Stimulated activated CD4-positive, alpha-beta T cell treated with anti-CD3 and anti-CD28 coated beads, Interleukin-2, amount 100 ng/mL, for 24 hours (primary cell): Measurements from ENCODE around the gene OR2H2.

Experiments
- DNase-seq, 2 donors: peaks; one replicate each; pipeline ENCODE4 v3.0.0-alpha.2; 2020

The OR2H2 gene

DNA sequence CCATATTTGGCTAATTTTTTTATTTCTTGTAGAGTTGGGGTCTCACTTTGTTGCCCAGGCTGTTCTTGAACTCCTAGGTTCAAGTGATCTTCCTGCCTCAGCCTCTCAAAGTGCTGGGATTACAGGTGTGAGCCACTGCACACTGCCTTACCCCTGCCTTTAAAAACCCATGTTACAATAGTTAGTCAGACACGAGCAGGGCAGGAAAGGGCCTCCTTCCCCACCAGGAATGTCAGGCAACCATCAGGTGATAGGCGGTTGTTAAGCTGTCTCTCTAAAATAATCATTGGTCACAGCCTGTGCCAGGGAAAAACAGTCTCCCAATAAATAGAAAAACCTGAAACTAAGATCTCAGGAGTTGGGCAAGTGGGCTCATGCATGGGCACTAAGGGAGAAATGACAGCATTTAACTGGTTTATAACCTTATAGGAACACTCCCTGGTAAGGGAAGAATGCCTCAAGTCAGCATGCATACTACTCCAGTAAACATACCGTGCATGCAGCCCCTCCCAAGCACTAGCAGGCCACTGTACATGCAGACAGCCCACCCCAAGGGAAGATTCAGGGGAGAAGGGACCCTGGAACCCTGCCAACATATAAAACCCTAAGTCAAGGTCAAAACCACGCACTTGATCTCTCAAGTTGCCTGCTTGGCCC, 8.4 kb downstream of the OR2H2 start:
- no peak for DNase-seq

DNA sequence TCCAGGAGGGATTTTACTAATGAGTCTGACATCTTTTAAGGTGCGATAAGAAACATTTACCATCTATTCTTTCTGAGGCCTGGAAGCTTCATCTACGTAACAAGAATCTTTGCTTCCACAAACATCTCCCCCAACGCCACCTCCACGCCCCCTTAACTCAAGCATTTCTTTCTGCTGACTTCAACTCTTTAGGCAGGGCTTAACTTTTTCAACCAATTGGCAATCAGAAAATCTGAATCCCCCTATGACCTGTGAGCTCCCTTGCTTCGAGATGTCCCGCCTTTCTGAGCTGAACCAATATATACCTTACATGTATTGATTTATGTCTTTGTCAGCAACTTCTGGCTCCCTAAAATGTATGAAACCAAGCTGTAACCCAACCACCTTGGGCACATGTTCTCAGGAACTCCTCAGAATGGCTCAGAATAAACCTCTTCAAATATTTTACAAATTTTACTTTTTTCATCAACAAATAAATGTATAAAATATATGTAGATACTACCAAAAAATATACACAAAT, 11.5 kb downstream of the OR2H2 start:
- DNase-seq = no peak

DNA sequence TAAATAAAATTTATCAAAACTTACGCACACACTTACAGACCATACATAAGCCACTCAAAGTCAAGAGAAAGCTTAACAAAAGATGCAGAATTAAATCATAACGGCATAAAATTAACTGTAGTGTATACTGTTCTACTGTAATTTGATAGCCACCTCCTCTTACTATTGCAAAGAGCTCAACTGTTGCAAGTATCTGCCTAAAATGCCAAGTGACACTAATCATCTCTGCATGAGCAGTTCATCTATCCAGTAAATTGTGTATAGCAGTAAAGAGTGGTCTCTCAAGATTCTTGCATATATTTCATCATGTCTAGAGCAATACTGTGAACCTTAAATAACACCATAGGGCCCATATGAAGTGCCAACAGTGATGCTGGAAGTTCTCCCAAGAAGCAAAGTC, 12.3 kb downstream of the OR2H2 start:
- DNase-seq = no peak

- DNase-seq = no peak
Observed at GRCh38 chr6:29598172-29598747, 13.3 kb downstream of the OR2H2 start.

DNA sequence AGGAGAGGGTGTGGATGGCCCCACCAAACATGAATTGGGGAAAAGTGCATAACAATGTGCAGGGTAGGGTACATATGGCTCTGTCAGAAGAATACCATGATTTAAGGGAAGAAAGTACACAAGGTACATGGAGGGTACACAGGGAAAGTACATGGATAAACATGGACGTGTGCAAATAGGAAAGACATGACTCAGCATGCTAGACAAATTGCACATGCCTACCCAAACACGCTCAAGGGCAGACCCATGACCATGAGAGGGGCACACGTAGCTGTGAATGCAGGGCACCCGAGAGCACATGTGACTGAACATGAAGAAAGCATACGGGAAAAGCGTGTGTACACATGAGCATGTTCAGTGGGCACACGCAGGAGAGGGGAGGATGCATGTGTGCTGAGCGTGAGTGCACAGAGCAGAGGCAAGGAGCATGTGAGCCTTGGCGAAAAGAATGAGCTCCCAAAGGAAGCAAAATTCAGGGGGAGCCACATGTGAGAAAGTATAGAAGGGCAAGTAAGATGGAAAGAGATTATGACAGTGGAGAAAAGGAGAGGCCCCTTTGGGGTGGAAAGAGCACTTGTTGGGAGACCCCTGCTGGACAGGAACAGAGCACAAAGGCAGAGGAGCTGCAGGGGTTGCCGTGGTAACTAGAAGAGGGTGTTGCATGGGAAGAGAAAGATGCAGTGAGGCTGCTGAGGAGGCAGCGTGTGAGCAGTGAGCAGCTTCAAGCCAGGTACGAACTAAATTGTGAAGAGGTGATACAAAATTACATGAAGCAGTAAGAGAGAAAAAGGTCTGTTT, 17.8 kb downstream of the OR2H2 start:
- no peak for DNase-seq

DNA sequence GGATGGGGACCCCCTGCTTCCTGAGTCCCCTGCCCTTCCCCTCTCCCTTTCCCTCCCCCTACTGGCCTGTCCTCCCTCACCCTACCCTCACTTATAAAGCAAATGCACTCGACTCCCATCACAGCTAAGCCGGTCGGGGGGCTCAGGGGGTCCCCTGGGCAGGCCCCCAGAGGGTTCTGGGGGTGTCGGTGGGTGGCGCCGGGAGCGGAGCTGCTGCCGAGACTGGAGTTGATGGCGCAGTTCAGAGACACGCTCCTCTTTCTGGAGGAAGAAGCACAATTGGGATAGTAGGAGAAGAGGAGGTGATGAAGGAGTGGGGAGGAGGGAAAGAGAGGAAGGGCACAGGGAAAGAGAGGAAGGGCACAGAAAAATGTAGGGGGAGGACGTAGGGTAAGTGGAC, 18.5 kb downstream of the OR2H2 start:
- no peak for DNase-seq

DNA sequence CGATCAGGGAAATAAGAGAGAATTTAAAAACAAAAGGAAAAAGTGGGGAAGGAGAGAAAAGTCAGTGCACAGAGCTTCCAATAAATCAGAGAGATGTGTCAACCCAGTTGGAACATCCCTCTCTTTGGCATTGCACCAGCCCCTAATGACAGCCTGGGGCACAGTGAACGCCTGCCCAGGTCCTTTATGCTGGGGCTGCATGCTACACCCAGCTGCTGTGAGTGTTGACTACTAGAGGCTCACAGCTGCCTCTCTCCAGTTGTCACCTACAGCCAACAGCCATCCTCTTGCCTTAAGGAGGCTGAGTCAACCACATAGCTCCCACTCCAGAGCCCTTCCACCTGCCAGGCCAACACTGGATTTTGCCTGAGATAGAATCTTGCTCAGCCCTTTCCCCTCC, 19.0 kb downstream of the OR2H2 start:
- DNase-seq = no peak

DNA sequence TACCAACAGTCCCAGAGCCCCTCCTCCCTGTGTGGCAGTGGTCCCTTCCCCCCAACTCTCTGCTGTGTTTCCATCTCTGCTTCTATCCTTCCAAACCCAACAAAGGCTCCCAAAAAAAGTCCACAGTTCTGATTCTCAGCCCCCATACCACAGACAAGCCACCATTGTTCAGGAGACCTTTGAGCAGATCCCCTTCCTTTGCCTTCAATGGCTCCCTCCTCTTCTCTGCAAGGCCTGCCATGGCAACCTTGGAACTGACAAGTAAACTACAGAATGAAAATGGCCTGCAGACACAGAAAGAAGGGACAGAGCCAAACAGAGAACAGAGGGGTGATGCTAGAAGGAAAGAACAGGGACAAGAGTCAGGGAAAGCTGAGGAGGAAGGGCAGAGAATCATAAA, 23.2 kb downstream of the OR2H2 start:
- no peak for DNase-seq

- no peak for DNase-seq
Observed at GRCh38 chr6:29610540-29610939, 25.6 kb downstream of the OR2H2 start.

- no peak for DNase-seq
Observed at GRCh38 chr6:29611426-29611825, 26.5 kb downstream of the OR2H2 start.

GRCh38 chr6:29617782-29618554, 33.0 kb downstream of the OR2H2 start:
- no peak for DNase-seq

DNA sequence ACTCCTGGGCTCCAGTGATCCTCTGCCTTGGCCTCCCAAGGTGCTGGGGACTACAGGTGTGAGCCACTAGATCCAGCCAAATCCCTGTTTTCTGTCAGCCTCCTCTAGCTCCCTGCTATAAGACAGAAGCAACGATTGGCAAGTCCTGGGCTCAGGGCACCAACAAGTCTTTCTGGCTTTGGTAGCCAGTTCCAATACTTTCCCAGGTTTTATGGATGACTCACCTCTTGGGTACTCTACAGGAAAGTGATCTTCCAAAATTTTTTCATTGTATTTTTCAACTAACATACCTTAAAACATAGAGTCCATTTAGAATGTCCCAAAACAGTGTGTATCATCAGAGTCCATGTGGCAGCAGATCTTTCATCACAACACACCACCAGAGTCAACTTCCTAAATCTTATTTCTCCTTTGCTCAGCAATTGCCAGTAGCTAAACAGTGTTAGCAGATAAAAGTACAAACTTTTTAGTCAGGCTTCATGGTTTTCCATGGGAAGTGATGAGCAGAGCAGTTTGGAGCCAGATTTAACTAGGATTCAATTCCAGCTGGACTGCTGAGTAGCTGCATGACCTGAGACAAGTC, 34.7 kb downstream of the OR2H2 start:
- no peak for DNase-seq

DNA sequence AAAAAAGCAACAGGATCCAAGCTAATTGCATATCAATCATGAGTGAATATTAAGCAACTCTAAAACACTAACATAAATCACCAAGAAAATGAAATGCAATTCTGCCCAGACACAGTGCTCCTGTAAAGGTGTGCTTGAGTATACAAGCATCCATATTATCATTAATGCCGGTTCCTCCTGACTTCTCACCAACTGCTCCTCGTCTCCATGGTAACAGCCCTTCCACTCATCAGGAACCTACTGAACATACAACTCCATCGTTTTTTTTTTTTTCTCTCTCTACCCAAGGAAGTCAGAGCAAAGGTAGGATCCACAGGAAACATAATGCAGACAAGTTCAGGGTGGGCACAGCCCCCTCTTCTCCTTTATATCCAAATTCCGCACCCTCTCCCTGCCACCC, 35.7 kb downstream of the OR2H2 start:
- no peak for DNase-seq

GRCh38 chr6:29624520-29624961, 39.6 kb downstream of the OR2H2 start:
- DNase-seq = no peak

GRCh38 chr6:29625337-29625930, 40.5 kb downstream of the OR2H2 start:
- no peak for DNase-seq

DNA sequence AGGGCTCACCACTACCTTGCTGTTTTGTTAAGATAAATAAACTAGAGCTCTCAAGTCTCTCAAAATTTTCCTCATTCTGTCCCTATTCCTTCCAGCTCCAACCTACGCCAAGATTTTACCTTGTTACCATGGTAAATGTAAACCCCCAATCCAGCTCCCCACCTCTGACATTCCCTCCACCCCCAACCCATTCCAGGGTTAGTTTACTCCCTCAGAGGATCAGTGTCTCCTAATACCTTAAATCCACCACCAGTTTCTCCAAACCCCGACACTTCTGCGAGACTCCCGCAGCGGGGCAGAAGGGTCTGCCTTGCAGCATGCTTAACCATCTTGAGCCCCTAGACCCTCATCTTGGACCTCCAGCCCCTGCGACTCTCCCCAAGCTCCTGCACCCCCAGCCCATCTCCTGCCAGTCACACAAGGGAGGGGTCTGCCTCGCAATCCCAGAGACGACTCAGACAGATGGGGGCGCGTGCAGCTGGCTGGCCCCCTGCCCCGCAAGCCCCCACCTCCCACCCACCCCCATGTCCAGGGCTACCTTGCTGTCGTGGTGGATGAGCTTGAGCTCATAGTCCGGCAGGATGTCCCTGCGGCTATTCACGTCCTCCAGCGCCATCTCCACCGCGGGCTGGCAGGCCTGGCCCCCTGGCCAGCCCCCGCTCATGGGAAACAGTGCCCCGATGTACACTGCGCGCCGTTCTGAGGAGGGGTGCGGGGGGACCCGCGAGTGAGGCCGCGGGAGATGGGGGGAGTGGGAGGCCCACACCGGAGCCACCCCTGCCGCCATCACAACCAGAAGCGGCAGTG, 42.2 kb downstream of the OR2H2 start:
- DNase-seq = no peak

DNA sequence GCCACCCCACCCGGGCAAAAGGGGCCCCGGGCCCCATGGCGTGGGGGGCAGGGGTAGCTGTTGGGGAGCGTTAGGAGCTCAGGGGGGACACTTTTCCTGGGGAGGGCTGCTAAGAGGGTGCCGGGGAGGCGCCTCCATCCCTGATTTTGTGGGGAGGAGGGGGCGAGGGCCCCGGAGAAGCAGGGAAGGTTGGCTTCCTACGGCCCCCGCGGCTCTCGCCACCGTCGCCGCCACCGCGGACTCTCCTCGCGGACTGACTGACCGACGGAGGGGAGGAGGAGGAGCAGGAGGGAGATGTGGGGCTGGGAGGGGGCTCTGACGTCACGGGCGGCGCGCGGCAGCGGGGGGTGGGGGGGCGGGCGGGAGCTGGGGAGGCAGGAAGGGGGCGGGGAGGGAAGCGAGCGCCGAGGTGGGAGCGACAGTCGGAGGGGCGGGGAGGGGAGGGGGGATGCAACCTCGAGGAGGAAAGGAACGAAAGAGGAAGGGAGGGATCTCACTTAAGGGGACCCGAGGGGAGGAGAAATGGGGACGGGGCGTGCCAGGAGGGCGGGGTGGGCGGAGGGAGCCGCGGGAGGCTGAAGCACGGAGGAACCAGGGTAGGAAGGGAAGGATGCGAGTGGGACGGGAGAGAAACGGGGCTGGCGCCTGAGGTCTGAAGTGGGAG, 43.0 kb downstream of the OR2H2 start:
- DNase-seq = peak; percentile 58 to 61

GRCh38 chr6:29628419-29629281, 43.7 kb downstream of the OR2H2 start:
- peak; percentile 69 for DNase-seq

- no peak for DNase-seq
Observed at GRCh38 chr6:29629571-29629970, 44.6 kb downstream of the OR2H2 start.

GRCh38 chr6:29630315-29630714, 45.4 kb downstream of the OR2H2 start:
- no peak for DNase-seq
